Stomach (tissue), 19 donors: ENCODE data around the gene FLRT3. TPM values are rescaled to one million over a fixed set of nuclear protein-coding genes. Genes with fewer than 3 reads are reported as not detected.
A peak's percentile ranks its signal among the peaks of the same experiment; 100 is the strongest.

Experiments
- DNase-seq, 2 donors: peaks; one replicate each; pipeline versions ENCODE4 v3.0.0 to v3.0.0-alpha.2; 2013 to 2019
- H3K27ac ChIP-seq, 5 donors: fragments of 200-600 bp in 4 of 5; sonication (generic) in 4 of 5; one replicate each; pipeline ENCODE4 v1.5.1; 2013 to 2019; ENCODE audit warnings: mild to moderate bottlenecking in 1 of 5, moderate library complexity in 1 of 5
- H3K27me3 ChIP-seq, 3 donors: fragments of 200-600 bp; sonication (generic); one replicate each; pipeline ENCODE4 v1.5.1; 2017 to 2019; ENCODE audit warnings: mixed run types in 1 of 3
- H3K36me3 ChIP-seq, 4 donors: fragments of 200-600 bp; sonication (generic); 1 replicate in 3 of 4; 2 replicates in 1 of 4; pipeline ENCODE4 v1.5.1; 2016 to 2019
- H3K4me1 ChIP-seq, 4 donors: fragments of 200-600 bp; sonication (generic); one replicate each; pipeline ENCODE4 v1.5.1; 2016 to 2019
- H3K4me3 ChIP-seq, 4 donors: fragments of 200-600 bp; sonication (generic) in 3 of 4; one replicate each; pipeline ENCODE4 v1.5.1; 2016 to 2019; ENCODE audit warnings: mild to moderate bottlenecking in 1 of 4
- H3K9me3 ChIP-seq, 4 donors: fragments of 200-600 bp; sonication (generic); one replicate each; pipeline ENCODE4 v1.5.1; 2016 to 2019
- CTCF ChIP-seq, 7 experiments: fragments of 450-650 bp in 4 of 7; fragments of 200-600 bp in 3 of 7; sonication (generic) in 3 of 7; IDR thresholded peaks; one replicate each; pipeline ENCODE4 v1.5.1; 2016 to 2019; ENCODE audit warnings: antibody characterized with exemption in 7 of 7, control low read depth in 2 of 7, mild to moderate bottlenecking in 1 of 7
- EP300 ChIP-seq: sonication (generic); formaldehyde crosslinking; IDR thresholded peaks from one replicate; pipeline ENCODE4 v1.6.1; 2017; ENCODE audit warnings: antibody characterized with exemption
- POLR2A ChIP-seq, 4 donors: fragments of 450-650 bp; IDR thresholded peaks; one replicate each; pipeline ENCODE4 v1.6.1; 2016; ENCODE audit warnings: antibody characterized with exemption in 4 of 4, control low read depth in 2 of 4, mild to moderate bottlenecking in 1 of 4, moderate library complexity in 1 of 4
- POLR2AphosphoS5 ChIP-seq, 3 donors: sonication (generic); formaldehyde crosslinking; IDR thresholded peaks; one replicate each; pipeline ENCODE4 v1.6.1; 2016; ENCODE audit warnings: antibody characterized with exemption in 3 of 3
- WGBS, 5 donors: extraction: QIAGEN DNeasy Blood & Tissue Kit in 3 of 5; methylation state at CpG; one replicate each; pipeline versions ENCODE4 v1.1.5 to v1.1.7; 2013 to 2018; 5-methylcytosine and 5-hydroxymethylcytosine counted together
- intact Hi-C: fragments of 100-400 bp; cut with DNase I; formaldehyde crosslinking; loops from one replicate; pipeline ENCODE4 v1.15.1; 2023; ENCODE audit warnings: low total_unique reads
- long read RNA-seq, 10 donors: transcript quantifications; one replicate each; lab custom pipeline, GENCODE V29; 2026
- polyA plus RNA-seq, 3 donors: library from polyadenylated mRNA; stranded (reverse); fragments of 200-250 nt; gene quantifications; one replicate each; pipeline ENCODE4 v1.2.3, GENCODE V29; 2013
- total RNA-seq, 5 donors: library from RNA; depleted of rRNA; stranded (reverse); fragments of >200 nt; gene quantifications; one replicate each; pipeline versions ENCODE4 v1.1.0 to v1.2.3, GENCODE V29; 2014 to 2016
- donor health status: healthy with polysubstance abuse.
- donor health status: Bipolar disorder and iron deficiency.
- donor health status: healthy.

FLRT3 gene
- total RNA-seq (10 to 100 TPM in 3 of 5 donors, 1 to 10 TPM in 1, not detected in 1; 2.3 to 38.2 (median 21.3) TPM), polyA plus RNA-seq (1 to 10 TPM; 1.7 to 8.0 (median 2.8) TPM)
- long read RNA-seq, donor 1, partial matches to known transcripts = 0 of 1 reads
- long read RNA-seq, donor 1, other reads (novel, unspliced or antisense) = 0 of 1 reads
- long read RNA-seq, donor 2, full-length matches to known transcripts = 7 of 7 reads
- long read RNA-seq, donor 2, partial matches to known transcripts = 0 of 7 reads
- long read RNA-seq, donor 2, other reads (novel, unspliced or antisense) = 0 of 7 reads
- long read RNA-seq, donor 3, full-length matches to known transcripts = 2 of 2 reads
- long read RNA-seq, donor 3, partial matches to known transcripts = 0 of 2 reads
- long read RNA-seq, donor 3, other reads (novel, unspliced or antisense) = 0 of 2 reads
- long read RNA-seq, donor 4 = 0 reads
- long read RNA-seq, donor 5, full-length matches to known transcripts = 8 of 20 reads
- long read RNA-seq, donor 5, partial matches to known transcripts = 12 of 20 reads
- long read RNA-seq, donor 5, other reads (novel, unspliced or antisense) = 0 of 20 reads
- long read RNA-seq, donor 6, full-length matches to known transcripts = 25 of 25 reads
- long read RNA-seq, donor 6, partial matches to known transcripts = 0 of 25 reads
- long read RNA-seq, donor 6, other reads (novel, unspliced or antisense) = 0 of 25 reads
- long read RNA-seq, donor 7, full-length matches to known transcripts = 3 of 3 reads
- long read RNA-seq, donor 7, partial matches to known transcripts = 0 of 3 reads
- long read RNA-seq, donor 7, other reads (novel, unspliced or antisense) = 0 of 3 reads
- long read RNA-seq, donor 8, full-length matches to known transcripts = 9 of 9 reads
- long read RNA-seq, donor 8, partial matches to known transcripts = 0 of 9 reads
- long read RNA-seq, donor 8, other reads (novel, unspliced or antisense) = 0 of 9 reads
- long read RNA-seq, donor 9, full-length matches to known transcripts = 7 of 7 reads
- long read RNA-seq, donor 9, partial matches to known transcripts = 0 of 7 reads
- long read RNA-seq, donor 9, other reads (novel, unspliced or antisense) = 0 of 7 reads
- long read RNA-seq, donor 10, full-length matches to known transcripts = 5 of 5 reads
- long read RNA-seq, donor 10, partial matches to known transcripts = 0 of 5 reads
- long read RNA-seq, donor 10, other reads (novel, unspliced or antisense) = 0 of 5 reads

GRCh38 chr20:14337400-14338171 lies at the start of gene FLRT3:
Gene FLRT3, minus strand, starts transcription at chr20:14337612. Its CDS starts 10,106 bp downstream, at chr20:14327506.
- Histone ChIP-seq H3K9me3 (no peaks in the 10 kb centered on the region), H3K4me1 (peaks cover 0 to 20% (median 5%) of the 10 kb centered on the region in 4 donors), H3K27ac (peak within 1 kb of the TSS; percentile 68 to 88 (median 82)), H3K4me3 (peak within 1 kb of the TSS; percentile 46 to 55 (median 51)), H3K27me3 (no peaks in the 10 kb centered on the region), H3K36me3 (no peaks in the 10 kb centered on the region)
- intact Hi-C loops = no loop called here
- peak; percentile 85 to 98 for DNase-seq
- peak in 5 of 7 experiments; percentile 43 to 91 (median 63) for TF ChIP-seq CTCF (IDR thresholded peaks at IDR 0.05)
- peak in 2 of 4 donors; percentile 91 to 94 for TF ChIP-seq POLR2A (IDR thresholded peaks at IDR 0.05)
- TF ChIP-seq EP300 = no peak
- peak; percentile 80 to 99 (median 96) for TF ChIP-seq POLR2AphosphoS5 (IDR thresholded peaks at IDR 0.05)
- 17 to 29% (median 23%) methylated on average over 12 of the region's 12 CpGs for WGBS, 5 donors

- intact Hi-C loops = no loop called here
- WGBS, 5 donors = 92 to 98% (median 94%) methylated on average over 4 of the region's 4 CpGs
- H3K4me3 ChIP-seq = no peak overlapping the region
- DNase-seq = no peak
- no peaks in the 10 kb centered on the region for H3K27me3 ChIP-seq
- peaks cover 0 to 6% (median 2%) of the 10 kb centered on the region in 4 donors for H3K4me1 ChIP-seq
- no peak overlapping the region for H3K27ac ChIP-seq
- peaks cover 0 to 16% (median 9%) of the 10 kb centered on the region in 4 donors for H3K9me3 ChIP-seq
- TF ChIP-seq CTCF (IDR thresholded peaks at IDR 0.05) = no peak
- no peak for TF ChIP-seq POLR2A (IDR thresholded peaks at IDR 0.05)
- H3K36me3 ChIP-seq = no peaks in the 10 kb centered on the region
Measured at GRCh38 chr20:14386726-14387125, 49.3 kb upstream of the FLRT3 start.

GRCh38 chr20:14385176-14385740 lies 47.8 kb upstream of the FLRT3 start:
- H3K4me1 ChIP-seq = peaks cover 0 to 6% (median 2%) of the 10 kb centered on the region in 4 donors
- no peaks in the 10 kb centered on the region for H3K36me3 ChIP-seq
- H3K4me3 ChIP-seq = no peak overlapping the region
- TF ChIP-seq POLR2AphosphoS5 (IDR thresholded peaks at IDR 0.05) (no peak), EP300 (no peak), POLR2A (IDR thresholded peaks at IDR 0.05) (no peak), CTCF (IDR thresholded peaks at IDR 0.05) (no peak)
- WGBS, 5 donors = 33 to 45% (median 42%) methylated on average over 2 of the region's 2 CpGs
- no peaks in the 10 kb centered on the region for H3K27me3 ChIP-seq
- DNase-seq = no peak
- H3K27ac ChIP-seq = no peak overlapping the region
- intact Hi-C loops = no loop called here
- peaks cover 0 to 16% (median 9%) of the 10 kb centered on the region in 4 donors for H3K9me3 ChIP-seq
